Adipocyte (in vitro differentiated cells): ENCODE results near the gene ERVH48-1.
"Not testable (repeated sequence)": the region's sequence is repeated elsewhere in the genome, so short reads cannot be mapped to it uniquely, and the experiment has no call there.

Source experiments
- DNase-seq: peaks from one replicate; pipeline ENCODE4 v3.0.0-alpha.2; 2015; ENCODE audit warnings: low read depth
- H3K27me3 ChIP-seq: replicated peaks from 2 replicates; pipeline ENCODE4 v1.7.0; 2013; ENCODE audit warnings: mild to moderate bottlenecking, low read length, moderate library complexity; ENCODE audit not compliant: control insufficient read depth, insufficient read depth
- H3K36me3 ChIP-seq: 2 replicates; pipeline ENCODE4 v1.7.0; 2013; ENCODE audit warnings: low read length, mild to moderate bottlenecking, moderate library complexity; ENCODE audit not compliant: control insufficient read depth, insufficient read depth, severe bottlenecking
- H3K4me1 ChIP-seq: 2 replicates; pipeline ENCODE4 v1.7.0; 2013; ENCODE audit warnings: mild to moderate bottlenecking, low read length, moderate library complexity; ENCODE audit not compliant: control insufficient read depth, insufficient read depth
- H3K4me3 ChIP-seq: 2 replicates; pipeline ENCODE4 v1.7.0; 2013; ENCODE audit warnings: mild to moderate bottlenecking, low read length, moderate library complexity
- H3K9ac ChIP-seq: 2 replicates; pipeline ENCODE4 v1.7.0; 2013; ENCODE audit warnings: mild to moderate bottlenecking, low read length, moderate library complexity
- H3K9me3 ChIP-seq: 2 replicates; pipeline ENCODE4 v1.7.0; 2013; ENCODE audit warnings: mild to moderate bottlenecking, low read length, moderate library complexity; ENCODE audit not compliant: control insufficient read depth

Gene ERVH48-1

DNA sequence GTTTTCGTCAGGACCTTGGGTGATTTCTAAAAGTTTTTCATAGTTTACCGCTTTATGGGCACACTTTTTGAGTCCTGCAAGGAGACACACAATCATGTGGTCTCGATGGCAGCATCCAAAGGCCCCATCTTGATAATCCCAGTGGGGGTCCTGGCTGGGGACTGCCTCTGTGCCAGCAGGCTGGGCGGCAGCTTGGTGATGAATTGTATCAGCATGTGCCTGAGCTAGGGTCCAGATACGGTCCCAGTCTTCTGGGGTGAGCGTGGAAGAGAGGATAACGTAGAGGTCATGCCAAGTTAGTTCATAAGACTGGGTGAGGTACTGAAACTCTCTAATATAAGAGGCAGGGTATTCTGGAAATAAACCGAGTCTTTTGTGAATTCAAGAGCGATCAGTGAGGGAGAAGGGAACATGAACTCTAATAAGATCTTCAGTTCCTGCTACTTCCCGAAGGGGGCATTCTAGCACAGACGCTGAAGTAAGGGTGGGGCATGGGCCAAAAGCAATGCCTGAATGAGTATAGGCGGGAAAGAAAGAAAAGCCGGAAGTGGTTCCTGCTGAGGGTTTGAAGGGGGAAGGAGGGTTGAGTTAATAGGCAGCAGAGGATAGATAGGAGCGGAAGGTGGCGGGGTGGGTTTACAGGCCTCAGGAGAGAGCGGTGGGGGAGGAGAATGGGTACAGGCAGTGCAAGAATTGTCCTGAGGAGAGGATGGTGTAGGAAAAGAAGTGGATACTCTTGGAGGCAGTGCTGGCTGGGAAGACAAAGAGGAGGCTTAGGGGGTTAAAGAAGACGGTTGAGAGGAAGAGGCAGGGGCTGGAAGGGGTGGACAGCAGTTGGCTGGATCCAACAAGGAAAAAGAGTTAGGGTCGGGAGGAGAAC is 1.6 kb downstream of the ERVH48-1 start:
- Histone ChIP-seq H3K36me3 (no peaks in the 10 kb centered on the region), H3K9ac (peak overlapping the region; percentile 60), H3K4me3 (peak overlapping the region; percentile 15), H3K4me1 (peaks cover 4% of the 10 kb centered on the region), H3K9me3 (no peaks in the 10 kb centered on the region), H3K27me3 (no peaks in the 10 kb centered on the region)
- DNase-seq, result peak; percentile 93

DNA sequence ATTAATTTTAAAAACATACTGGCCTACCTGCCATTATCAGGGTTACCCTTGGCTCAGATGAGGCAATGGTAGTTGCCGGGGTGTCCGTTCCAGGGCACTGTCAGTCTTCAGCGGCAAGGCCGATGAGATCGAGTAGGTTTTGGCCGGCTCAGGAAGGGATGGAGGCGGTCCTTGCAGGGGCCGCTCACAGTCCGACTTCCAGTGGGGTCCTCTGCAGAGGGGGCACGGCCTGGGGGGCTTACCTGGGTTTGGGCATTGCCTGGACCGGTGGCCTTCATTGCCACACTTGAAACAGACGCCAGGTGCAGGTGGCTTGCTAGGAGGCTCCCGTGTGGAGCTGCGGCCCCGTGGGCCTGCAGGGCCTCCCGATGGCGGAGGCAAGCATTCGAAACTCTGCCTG is 2.5 kb downstream of the ERVH48-1 start:
- H3K9ac ChIP-seq, result no peak overlapping the region
- no peak overlapping the region for H3K4me3 ChIP-seq
- H3K27me3 ChIP-seq, result no peaks in the 10 kb centered on the region
- H3K4me1 ChIP-seq, result peaks cover 4% of the 10 kb centered on the region
- H3K36me3 ChIP-seq, result no peaks in the 10 kb centered on the region
- no peaks in the 10 kb centered on the region for H3K9me3 ChIP-seq
- DNase-seq, result no peak

DNA sequence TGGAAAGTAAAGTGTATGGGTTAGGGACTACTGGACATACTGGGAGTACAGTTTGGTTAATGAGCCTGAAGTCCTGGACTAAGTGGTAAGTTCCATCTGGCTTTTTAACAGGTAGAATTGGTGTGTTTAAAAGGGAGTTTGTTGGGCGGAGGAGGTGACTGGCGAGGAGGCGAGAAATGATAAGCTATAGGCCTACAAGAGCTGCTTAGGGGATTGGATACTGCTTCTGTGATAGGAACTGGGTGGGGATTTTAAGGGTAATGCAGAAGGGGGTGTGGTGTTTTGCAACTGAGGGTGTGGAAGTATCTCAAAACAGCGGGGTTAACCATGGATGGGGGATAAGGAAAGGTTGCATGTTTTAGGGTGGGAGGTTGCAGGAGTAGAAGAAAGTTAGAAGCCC is 3.5 kb downstream of the ERVH48-1 start:
- no peaks in the 10 kb centered on the region for H3K9me3 ChIP-seq
- H3K4me1 ChIP-seq, result peaks cover 4% of the 10 kb centered on the region
- no peak for DNase-seq
- no peak overlapping the region for H3K9ac ChIP-seq
- no peaks in the 10 kb centered on the region for H3K36me3 ChIP-seq
- no peaks in the 10 kb centered on the region for H3K27me3 ChIP-seq
- H3K4me3 ChIP-seq, result no peak overlapping the region

GRCh38 chr21:42918291-42918690 is 7.1 kb downstream of the ERVH48-1 start:
- no peaks in the 10 kb centered on the region for H3K36me3 ChIP-seq
- peaks cover 3% of the 10 kb centered on the region for H3K4me1 ChIP-seq
- H3K9ac ChIP-seq, result no peak overlapping the region
- no peak overlapping the region for H3K4me3 ChIP-seq
- no peaks in the 10 kb centered on the region for H3K9me3 ChIP-seq
- no peaks in the 10 kb centered on the region for H3K27me3 ChIP-seq
- no peak for DNase-seq

DNA sequence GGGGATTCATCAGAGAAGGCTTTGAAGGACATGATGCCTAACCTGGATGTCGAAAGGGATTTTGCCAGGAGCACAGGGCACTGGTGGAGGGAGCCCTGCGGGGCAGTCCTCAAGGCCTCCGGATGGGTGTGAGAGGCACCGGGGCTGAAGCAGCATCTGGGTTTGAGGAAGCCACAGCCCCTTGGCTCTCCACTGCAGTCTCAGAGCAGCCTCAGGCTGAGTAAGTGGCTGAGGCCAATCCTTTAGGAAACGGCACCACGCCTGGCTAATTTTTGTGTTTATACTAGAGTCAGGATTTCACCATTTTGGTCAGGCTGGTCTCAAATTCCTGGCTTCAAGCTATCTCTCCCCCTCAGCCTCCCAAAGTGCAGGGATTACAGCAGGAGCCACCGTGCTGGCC is 12.0 kb downstream of the ERVH48-1 start:
- Histone ChIP-seq H3K27me3 (no peaks in the 10 kb centered on the region), H3K4me1 (peaks cover 3% of the 10 kb centered on the region), H3K4me3 (no peak overlapping the region), H3K36me3 (peaks cover 38% of the 10 kb centered on the region), H3K9me3 (no peaks in the 10 kb centered on the region), H3K9ac (no peak overlapping the region)
- DNase-seq, result peak; percentile 42

GRCh38 chr21:42911920-42912319 is 13.5 kb downstream of the ERVH48-1 start:
- not testable (repeated sequence) for H3K9ac ChIP-seq, H3K27me3 ChIP-seq, DNase-seq, H3K9me3 ChIP-seq, H3K4me1 ChIP-seq, H3K4me3 ChIP-seq
- peaks cover 53% of the 10 kb centered on the region for H3K36me3 ChIP-seq

DNA sequence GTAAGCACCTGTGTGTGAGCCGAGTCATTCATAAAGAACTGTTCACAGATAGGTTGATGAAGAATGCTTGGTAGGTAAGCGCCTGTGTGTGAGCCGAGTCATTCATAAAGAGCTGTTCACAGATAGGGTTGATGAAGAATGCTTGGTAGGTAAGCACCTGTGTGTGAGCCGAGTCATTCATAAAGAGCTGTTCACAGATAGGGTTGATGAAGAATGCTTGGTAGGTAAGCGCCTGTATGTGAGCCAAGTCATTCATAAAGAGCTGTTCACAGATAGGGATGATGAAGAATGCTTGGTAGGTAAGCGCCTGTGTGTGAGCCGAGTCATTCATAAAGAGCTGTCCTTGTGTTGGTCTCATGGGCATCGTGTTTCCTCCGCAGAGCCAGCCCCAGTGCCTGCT is 16.9 kb downstream of the ERVH48-1 start:
- not testable (repeated sequence) for H3K9me3 ChIP-seq, H3K9ac ChIP-seq
- H3K36me3 ChIP-seq, result peaks cover 80% of the 10 kb centered on the region

GRCh38 chr21:42906233-42906632 is 19.2 kb downstream of the ERVH48-1 start:
- H3K4me1 ChIP-seq, result peaks cover 2% of the 10 kb centered on the region
- H3K27me3 ChIP-seq, result no peaks in the 10 kb centered on the region
- peaks cover 85% of the 10 kb centered on the region for H3K36me3 ChIP-seq

More for the DNA sequence above, 16.9 kb downstream of the ERVH48-1 start:
- not testable (repeated sequence) for DNase-seq, H3K4me1 ChIP-seq, H3K27me3 ChIP-seq, H3K4me3 ChIP-seq

DNA sequence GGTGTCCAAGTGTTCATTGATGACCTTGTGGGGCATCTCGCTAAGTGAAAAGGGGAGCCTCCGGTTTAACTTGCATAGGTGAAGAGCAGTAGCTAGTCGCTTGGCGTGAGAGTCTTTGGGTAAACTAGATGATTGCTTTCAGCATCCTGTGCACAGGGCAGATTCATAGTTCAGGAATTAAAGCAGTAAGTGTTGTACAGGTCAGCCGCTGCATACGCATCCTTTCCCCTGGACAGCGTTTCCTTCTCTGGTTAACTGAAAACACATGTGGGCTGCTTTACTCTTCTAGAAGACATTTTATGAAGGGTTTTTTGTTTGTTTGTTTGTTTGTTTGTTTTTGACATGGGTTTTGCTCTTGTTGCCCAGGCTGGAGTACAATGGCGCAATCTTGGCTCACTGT is 20.2 kb downstream of the ERVH48-1 start:
- no peaks in the 10 kb centered on the region for H3K9me3 ChIP-seq
- peaks cover 83% of the 10 kb centered on the region for H3K36me3 ChIP-seq

More at GRCh38 chr21:42906233-42906632, 19.2 kb downstream of the ERVH48-1 start:
- Histone ChIP-seq H3K4me3 (no peak overlapping the region), H3K9ac (no peak overlapping the region), H3K9me3 (no peaks in the 10 kb centered on the region)
- DNase-seq, result no peak

GRCh38 chr21:42903817-42904216 is 21.6 kb downstream of the ERVH48-1 start:
- Histone ChIP-seq H3K36me3 (peaks cover 79% of the 10 kb centered on the region), H3K4me1 (peaks cover 2% of the 10 kb centered on the region), H3K9ac (no peak overlapping the region), H3K27me3 (no peaks in the 10 kb centered on the region), H3K4me3 (no peak overlapping the region), H3K9me3 (no peaks in the 10 kb centered on the region)
- DNase-seq, result no peak

More for the DNA sequence above, 20.2 kb downstream of the ERVH48-1 start:
- Histone ChIP-seq H3K4me3 (no peak overlapping the region), H3K27me3 (no peaks in the 10 kb centered on the region), H3K4me1 (peaks cover 2% of the 10 kb centered on the region), H3K9ac (no peak overlapping the region)
- DNase-seq, result no peak

- Histone ChIP-seq H3K36me3 (peaks cover 69% of the 10 kb centered on the region), H3K9ac (no peak overlapping the region)
These were observed 25.0 kb downstream of the ERVH48-1 start for GRCh38 chr21:42900446-42900845.

More at GRCh38 chr21:42900446-42900845, 25.0 kb downstream of the ERVH48-1 start:
- no peaks in the 10 kb centered on the region for H3K27me3 ChIP-seq
- no peak overlapping the region for H3K4me3 ChIP-seq
- no peak for DNase-seq
- no peaks in the 10 kb centered on the region for H3K9me3 ChIP-seq
- peaks cover 2% of the 10 kb centered on the region for H3K4me1 ChIP-seq
